Nephron (organoid): ENCODE data around the gene DPP10.
A peak's percentile ranks its signal among the peaks of the same experiment; 100 is the strongest.

ENCODE experiments used
- H3K27ac Mint-ChIP-seq, 3 experiments: 2 replicates each; pipeline ENCODE4 v1.8.0; 2020; ENCODE audit warnings: mixed read lengths in 3 of 3, mild to moderate bottlenecking in 2 of 3, moderate library complexity in 1 of 3
- H3K27me3 Mint-ChIP-seq: 2 replicates; pipeline ENCODE4 v1.8.0; 2021; ENCODE audit warnings: low read depth, mild to moderate bottlenecking, moderate library complexity, mixed read lengths
- H3K36me3 Mint-ChIP-seq: 2 replicates; pipeline ENCODE4 v1.8.0; 2020; ENCODE audit warnings: low read depth, mixed read lengths
- H3K4me1 Mint-ChIP-seq: 2 replicates; pipeline ENCODE4 v1.8.0; 2020; ENCODE audit warnings: mixed read lengths
- H3K4me3 Mint-ChIP-seq, 3 experiments: 2 replicates each; pipeline ENCODE4 v1.8.0; 2020; ENCODE audit warnings: mild to moderate bottlenecking in 3 of 3, mixed read lengths in 3 of 3, moderate library complexity in 2 of 3
- H3K9me3 Mint-ChIP-seq: 2 replicates; pipeline ENCODE4 v1.8.0; 2020; ENCODE audit warnings: mixed read lengths
- TF ChIP-seq, protein P1 (sequence below), 3 experiments: fragments of 200-600 bp; sonication (generic); IDR thresholded peaks; one replicate each; pipeline ENCODE4 v1.5.0; 2021; ENCODE audit warnings: antibody characterized with exemption in 3 of 3; ENCODE audit not compliant: unreplicated experiment in 3 of 3

The DPP10 gene

DNA sequence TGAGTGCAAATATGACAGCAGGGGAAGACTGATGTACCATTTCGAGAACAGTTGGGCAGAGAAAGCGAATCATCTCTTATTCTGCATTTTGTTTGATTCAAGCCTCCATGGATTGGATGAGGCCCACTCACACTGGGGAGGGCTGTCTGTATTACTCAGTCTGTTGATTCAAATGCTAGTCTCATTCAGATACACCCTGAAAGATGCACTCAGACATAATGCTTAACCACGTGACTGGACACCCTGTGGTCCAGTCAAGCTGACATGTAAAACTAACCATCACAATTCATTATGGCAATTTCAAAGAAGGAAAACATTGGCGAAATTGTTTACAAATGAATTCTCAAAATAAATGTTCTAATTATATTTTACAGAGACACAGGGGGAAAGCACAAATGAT is 1210.2 kb downstream of the DPP10 start:
- no peaks in the 10 kb centered on the region for H3K4me1 Mint-ChIP-seq
- TF ChIP-seq, protein P1, sequence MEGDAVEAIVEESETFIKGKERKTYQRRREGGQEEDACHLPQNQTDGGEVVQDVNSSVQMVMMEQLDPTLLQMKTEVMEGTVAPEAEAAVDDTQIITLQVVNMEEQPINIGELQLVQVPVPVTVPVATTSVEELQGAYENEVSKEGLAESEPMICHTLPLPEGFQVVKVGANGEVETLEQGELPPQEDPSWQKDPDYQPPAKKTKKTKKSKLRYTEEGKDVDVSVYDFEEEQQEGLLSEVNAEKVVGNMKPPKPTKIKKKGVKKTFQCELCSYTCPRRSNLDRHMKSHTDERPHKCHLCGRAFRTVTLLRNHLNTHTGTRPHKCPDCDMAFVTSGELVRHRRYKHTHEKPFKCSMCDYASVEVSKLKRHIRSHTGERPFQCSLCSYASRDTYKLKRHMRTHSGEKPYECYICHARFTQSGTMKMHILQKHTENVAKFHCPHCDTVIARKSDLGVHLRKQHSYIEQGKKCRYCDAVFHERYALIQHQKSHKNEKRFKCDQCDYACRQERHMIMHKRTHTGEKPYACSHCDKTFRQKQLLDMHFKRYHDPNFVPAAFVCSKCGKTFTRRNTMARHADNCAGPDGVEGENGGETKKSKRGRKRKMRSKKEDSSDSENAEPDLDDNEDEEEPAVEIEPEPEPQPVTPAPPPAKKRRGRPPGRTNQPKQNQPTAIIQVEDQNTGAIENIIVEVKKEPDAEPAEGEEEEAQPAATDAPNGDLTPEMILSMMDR (IDR thresholded peaks at IDR 0.05; ENCODE audit: unreplicated experiment in 3 of 3): no peak

DNA sequence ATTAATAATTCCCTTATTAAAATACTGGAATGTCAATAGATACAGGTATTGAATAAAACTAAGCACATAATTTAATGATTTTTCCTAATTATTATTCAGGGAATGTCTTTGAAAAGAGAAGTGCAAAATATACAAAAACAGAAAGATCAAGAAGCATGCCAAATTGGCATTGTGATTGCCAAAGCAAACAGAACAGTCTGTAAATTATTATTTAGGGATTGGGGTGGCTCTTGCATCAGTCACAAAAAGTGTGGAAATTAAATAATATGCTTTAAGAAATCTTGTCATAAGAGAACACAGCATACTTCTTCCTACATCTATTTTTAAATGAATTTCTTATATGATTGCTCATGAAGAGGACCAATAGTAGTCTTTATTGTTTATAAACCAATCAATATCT is 1211.9 kb downstream of the DPP10 start:
- no peak overlapping the region for H3K27ac Mint-ChIP-seq
- no peaks in the 10 kb centered on the region for H3K36me3 Mint-ChIP-seq
- H3K4me1 Mint-ChIP-seq: no peaks in the 10 kb centered on the region
- no peaks in the 10 kb centered on the region for H3K9me3 Mint-ChIP-seq
- no peaks in the 10 kb centered on the region for H3K27me3 Mint-ChIP-seq
- TF ChIP-seq, protein P1 (IDR thresholded peaks at IDR 0.05; ENCODE audit: unreplicated experiment in 3 of 3): no peak
- no peak overlapping the region for H3K4me3 Mint-ChIP-seq

More for the DNA sequence above, 1210.2 kb downstream of the DPP10 start:
- Mint-ChIP-seq H3K4me3 (no peak overlapping the region), H3K9me3 (no peaks in the 10 kb centered on the region), H3K36me3 (no peaks in the 10 kb centered on the region), H3K27me3 (no peaks in the 10 kb centered on the region), H3K27ac (no peak overlapping the region)

DNA sequence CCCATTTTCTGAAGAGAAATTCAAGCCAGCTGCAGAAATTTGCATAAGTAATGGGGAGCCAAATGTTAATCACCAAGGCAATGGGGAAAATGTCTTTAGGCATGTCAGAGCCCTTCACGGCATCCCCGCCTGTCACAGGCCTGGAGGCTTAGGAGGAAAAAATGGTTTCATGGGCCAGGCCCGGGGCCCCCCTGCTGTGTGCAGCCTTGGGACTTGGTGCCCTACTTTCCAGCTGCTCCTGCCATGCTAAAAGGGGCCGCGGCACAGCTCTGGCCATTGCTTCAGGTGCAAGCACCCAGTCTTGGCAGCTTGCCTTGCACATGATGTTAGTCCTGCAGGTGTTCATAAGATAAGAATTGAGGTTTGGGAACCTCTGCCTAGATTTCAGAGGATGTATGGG is 1235.7 kb downstream of the DPP10 start:
- Mint-ChIP-seq H3K27ac (no peak overlapping the region), H3K9me3 (peaks cover 24% of the 10 kb centered on the region), H3K4me3 (no peak overlapping the region), H3K4me1 (peaks cover 3% of the 10 kb centered on the region), H3K27me3 (no peaks in the 10 kb centered on the region), H3K36me3 (no peaks in the 10 kb centered on the region)
- TF ChIP-seq, protein P1 (IDR thresholded peaks at IDR 0.05; ENCODE audit: unreplicated experiment in 3 of 3): no peak

DNA sequence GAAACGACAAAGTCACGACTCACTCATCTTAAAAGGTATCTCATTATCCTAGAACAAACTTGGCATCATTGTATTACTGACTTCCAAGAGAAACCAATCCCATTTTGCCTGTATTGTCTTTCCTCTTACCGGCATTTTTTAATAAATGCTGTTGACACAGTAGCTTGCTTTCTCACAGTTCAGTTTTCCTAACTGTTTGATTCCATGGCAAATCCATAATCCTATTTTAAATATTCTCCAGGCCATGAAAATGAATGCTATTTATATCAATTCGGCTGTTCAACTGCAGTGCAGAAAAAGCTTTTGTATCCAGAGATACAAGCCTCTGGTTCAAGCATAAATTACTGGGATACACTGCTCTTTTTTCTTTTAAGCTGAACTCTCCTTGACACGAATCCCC is 1241.9 kb downstream of the DPP10 start:
- Mint-ChIP-seq H3K27ac (peak overlapping the region in 2 of 3 experiments; percentile 30 to 31), H3K4me1 (peaks cover 17% of the 10 kb centered on the region), H3K4me3 (no peak overlapping the region), H3K27me3 (no peaks in the 10 kb centered on the region), H3K9me3 (peaks cover 6% of the 10 kb centered on the region), H3K36me3 (no peaks in the 10 kb centered on the region)
- TF ChIP-seq, protein P1 (IDR thresholded peaks at IDR 0.05; ENCODE audit: unreplicated experiment in 3 of 3): no peak

DNA sequence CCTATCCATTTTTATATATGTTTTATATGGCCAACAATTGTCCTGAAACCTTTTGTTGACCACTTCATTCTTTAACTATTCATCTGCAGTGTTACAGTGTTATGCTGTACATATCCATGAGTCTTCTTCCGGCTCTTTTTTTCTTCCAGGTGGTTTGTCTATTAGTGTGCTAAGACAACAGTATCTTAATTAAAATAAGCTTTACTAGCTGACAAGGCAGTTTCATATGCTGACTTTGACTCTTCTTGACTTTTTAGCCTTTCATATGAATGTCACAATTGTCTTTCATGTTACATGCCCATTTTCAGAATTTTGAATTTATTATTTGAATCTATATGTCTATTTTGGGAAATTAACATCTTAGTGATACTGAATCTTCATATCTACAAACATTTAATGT is 1249.0 kb downstream of the DPP10 start:
- no peaks in the 10 kb centered on the region for H3K9me3 Mint-ChIP-seq
- peak overlapping the region; percentile 59 to 76 (median 73) for H3K27ac Mint-ChIP-seq
- H3K4me3 Mint-ChIP-seq: no peak overlapping the region
- H3K36me3 Mint-ChIP-seq: no peaks in the 10 kb centered on the region
- no peaks in the 10 kb centered on the region for H3K27me3 Mint-ChIP-seq
- no peaks in the 10 kb centered on the region for H3K4me1 Mint-ChIP-seq
- TF ChIP-seq, protein P1 (IDR thresholded peaks at IDR 0.05; ENCODE audit: unreplicated experiment in 3 of 3): no peak

DNA sequence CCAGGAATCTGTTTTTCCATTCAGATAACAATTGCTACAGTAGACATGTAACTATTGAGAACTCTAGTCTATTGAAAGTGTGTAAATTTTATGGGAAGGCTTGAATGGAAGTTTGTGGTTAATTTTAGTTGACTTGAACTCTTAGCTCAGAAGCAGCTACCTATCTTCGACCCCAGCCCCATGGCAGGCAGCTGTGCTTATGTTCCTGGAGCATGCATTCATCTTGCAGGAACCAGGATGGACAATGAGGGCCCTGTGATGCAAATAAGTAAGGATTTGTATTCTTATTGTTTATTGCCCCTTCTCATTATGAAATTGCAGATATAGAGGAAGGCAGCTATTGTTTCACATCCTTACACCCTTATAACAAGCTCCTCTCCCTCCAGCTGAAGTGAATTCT is 1252.2 kb downstream of the DPP10 start:
- H3K27me3 Mint-ChIP-seq: no peaks in the 10 kb centered on the region
- H3K4me1 Mint-ChIP-seq: no peaks in the 10 kb centered on the region
- TF ChIP-seq, protein P1 (IDR thresholded peaks at IDR 0.05; ENCODE audit: unreplicated experiment in 3 of 3): no peak
- H3K9me3 Mint-ChIP-seq: peaks cover 13% of the 10 kb centered on the region
- no peak overlapping the region for H3K27ac Mint-ChIP-seq
- no peaks in the 10 kb centered on the region for H3K36me3 Mint-ChIP-seq
- H3K4me3 Mint-ChIP-seq: no peak overlapping the region
